ENCODE results near the gene ZNF777. TPM values are rescaled to one million over a fixed set of nuclear protein-coding genes. Genes with fewer than 3 reads are reported as not detected.

ZNF777 gene
- total and polyA plus RNA-seq, 9 of the 15 experiments (the other 6 are each of a cell fraction or from before 2014, with no cell fraction given) = 0.11 to 32.6 (median 9.0) TPM

DNA sequence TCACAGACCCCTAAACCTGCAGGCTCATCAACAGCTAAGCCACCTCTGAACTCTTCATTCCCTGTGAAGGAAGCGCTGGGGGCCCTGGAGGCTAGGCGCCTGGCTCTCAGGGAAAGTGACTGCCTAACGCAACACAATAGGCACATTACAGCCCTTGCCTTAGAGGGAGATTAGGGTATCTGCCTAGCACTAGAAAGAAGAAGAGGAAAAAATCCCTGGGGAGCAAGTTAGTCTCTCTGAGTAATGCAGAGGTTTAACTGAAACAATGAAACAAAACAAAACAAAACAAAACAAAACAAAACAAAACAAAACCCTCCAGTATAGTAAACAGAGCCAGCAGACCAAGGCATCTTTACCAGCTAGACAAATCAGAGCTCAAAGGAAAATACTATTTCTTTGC lies 2.6 kb downstream of the ZNF777 start (continued):
- TF ChIP-seq, protein P1, sequence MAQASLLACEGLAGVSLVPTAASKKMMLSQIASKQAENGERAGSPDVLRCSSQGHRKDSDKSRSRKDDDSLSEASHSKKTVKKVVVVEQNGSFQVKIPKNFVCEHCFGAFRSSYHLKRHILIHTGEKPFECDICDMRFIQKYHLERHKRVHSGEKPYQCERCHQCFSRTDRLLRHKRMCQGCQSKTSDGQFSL (CRISPR knock-in tag; IDR thresholded peaks at IDR 0.05) = no peak
- TF ChIP-seq, protein P1 (tag; IDR thresholded peaks at IDR 0.05) = no peak
- TF ChIP-seq, protein P2, sequence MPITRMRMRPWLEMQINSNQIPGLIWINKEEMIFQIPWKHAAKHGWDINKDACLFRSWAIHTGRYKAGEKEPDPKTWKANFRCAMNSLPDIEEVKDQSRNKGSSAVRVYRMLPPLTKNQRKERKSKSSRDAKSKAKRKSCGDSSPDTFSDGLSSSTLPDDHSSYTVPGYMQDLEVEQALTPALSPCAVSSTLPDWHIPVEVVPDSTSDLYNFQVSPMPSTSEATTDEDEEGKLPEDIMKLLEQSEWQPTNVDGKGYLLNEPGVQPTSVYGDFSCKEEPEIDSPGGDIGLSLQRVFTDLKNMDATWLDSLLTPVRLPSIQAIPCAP (CRISPR knock-in tag; IDR thresholded peaks at IDR 0.05; ENCODE audit: borderline replicate concordance) = no peak
- TF ChIP-seq, protein P3, sequence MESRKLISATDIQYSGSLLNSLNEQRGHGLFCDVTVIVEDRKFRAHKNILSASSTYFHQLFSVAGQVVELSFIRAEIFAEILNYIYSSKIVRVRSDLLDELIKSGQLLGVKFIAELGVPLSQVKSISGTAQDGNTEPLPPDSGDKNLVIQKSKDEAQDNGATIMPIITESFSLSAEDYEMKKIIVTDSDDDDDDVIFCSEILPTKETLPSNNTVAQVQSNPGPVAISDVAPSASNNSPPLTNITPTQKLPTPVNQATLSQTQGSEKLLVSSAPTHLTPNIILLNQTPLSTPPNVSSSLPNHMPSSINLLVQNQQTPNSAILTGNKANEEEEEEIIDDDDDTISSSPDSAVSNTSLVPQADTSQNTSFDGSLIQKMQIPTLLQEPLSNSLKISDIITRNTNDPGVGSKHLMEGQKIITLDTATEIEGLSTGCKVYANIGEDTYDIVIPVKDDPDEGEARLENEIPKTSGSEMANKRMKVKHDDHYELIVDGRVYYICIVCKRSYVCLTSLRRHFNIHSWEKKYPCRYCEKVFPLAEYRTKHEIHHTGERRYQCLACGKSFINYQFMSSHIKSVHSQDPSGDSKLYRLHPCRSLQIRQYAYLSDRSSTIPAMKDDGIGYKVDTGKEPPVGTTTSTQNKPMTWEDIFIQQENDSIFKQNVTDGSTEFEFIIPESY (CRISPR knock-in tag; IDR thresholded peaks at IDR 0.05) = peak; percentile 66
- TF ChIP-seq RFX5 (IDR thresholded peaks at IDR 0.05; ENCODE audit: low read depth, low read length) (no peak), DNMT1 (IDR thresholded peaks at IDR 0.05) (0 out of 2 replicates have a peak, but pooled peaks have one; percentile 45), GATAD2B (IDR thresholded peaks at IDR 0.05; ENCODE audit: borderline replicate concordance) (no peak), RFX7 (CRISPR knock-in tag; IDR thresholded peaks at IDR 0.05) (no peak), ZNF583 (CRISPR knock-in tag; IDR thresholded peaks at IDR 0.05) (no peak), MCM7 (IDR thresholded peaks at IDR 0.05) (no peak), NCOA6 (IDR thresholded peaks at IDR 0.05) (no peak)
- TF ChIP-seq, protein P4, sequence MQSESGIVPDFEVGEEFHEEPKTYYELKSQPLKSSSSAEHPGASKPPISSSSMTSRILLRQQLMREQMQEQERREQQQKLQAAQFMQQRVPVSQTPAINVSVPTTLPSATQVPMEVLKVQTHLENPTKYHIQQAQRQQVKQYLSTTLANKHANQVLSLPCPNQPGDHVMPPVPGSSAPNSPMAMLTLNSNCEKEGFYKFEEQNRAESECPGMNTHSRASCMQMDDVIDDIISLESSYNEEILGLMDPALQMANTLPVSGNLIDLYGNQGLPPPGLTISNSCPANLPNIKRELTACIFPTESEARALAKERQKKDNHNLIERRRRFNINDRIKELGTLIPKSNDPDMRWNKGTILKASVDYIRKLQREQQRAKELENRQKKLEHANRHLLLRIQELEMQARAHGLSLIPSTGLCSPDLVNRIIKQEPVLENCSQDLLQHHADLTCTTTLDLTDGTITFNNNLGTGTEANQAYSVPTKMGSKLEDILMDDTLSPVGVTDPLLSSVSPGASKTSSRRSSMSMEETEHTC (IDR thresholded peaks at IDR 0.05) = no peak

Data from K562 (cell line).